ENCODE measurements around the gene HSPB7. TPM values are rescaled to one million over a fixed set of nuclear protein-coding genes. Genes with fewer than 3 reads are reported as not detected.

The HSPB7 gene
- total and polyA plus RNA-seq, 2 donors (not counting 3 experiments of a cell fraction or from before 2014, with no cell fraction given), result not detected

GRCh38 chr1:15966956-15967344 lies 50.9 kb downstream of the HSPB7 start:
- Histone ChIP-seq H3K27ac (ENCODE audit: insufficient read depth, low read depth, low read length) (no peak overlapping the region), H3K79me2 (ENCODE audit: control insufficient read depth, insufficient read depth, low read length) (peaks cover 58% of the 10 kb centered on the region), H2AFZ (ENCODE audit: low read depth, low read length) (no peak overlapping the region), H3K4me1 (ENCODE audit: control insufficient read depth, extremely low read depth, insufficient read depth, low read length) (peaks cover 13% of the 10 kb centered on the region), H3K4me3 (replicated peaks in 1 of 3; ENCODE audit: insufficient read depth in 1 of 3, low read depth in 1 of 3, low read length in 3 of 3) (no peak overlapping the region), H3K9ac (replicated peaks; ENCODE audit: extremely low read depth, insufficient read depth, low read length) (no peak overlapping the region), H3K9me3 (replicated peaks; ENCODE audit: control insufficient read depth, insufficient read depth, low read length) (no peaks in the 10 kb centered on the region), H3K36me3 (ENCODE audit: control insufficient read depth in 2 of 2, extremely low read depth in 1 of 2, insufficient read depth in 2 of 2, low read length in 2 of 2) (peaks cover 2 to 6% of the 10 kb centered on the region in 2 experiments), H4K20me1 (replicated peaks; ENCODE audit: control insufficient read depth, extremely low read depth, insufficient read depth, low read length) (no peaks in the 10 kb centered on the region), H3K9me1 (replicated peaks; ENCODE audit: control insufficient read depth, extremely low read depth, insufficient read depth, low read length) (no peaks in the 10 kb centered on the region), H3K4me2 (ENCODE audit: insufficient read depth, low read length) (no peak overlapping the region), H3K27me3 (ENCODE audit: control insufficient read depth in 2 of 2, insufficient read depth in 2 of 2, low read length in 2 of 2) (no peaks in the 10 kb centered on the region)
- dilution Hi-C loops (cut with MboI; ENCODE audit: extremely low pct_ligation_motif_present, low sequenced_read_pairs), result no loop called here
- ChIA-PET CTCF (interaction anchor here (1.1 kb wide), 1 partner anchor 13 kb away, joined by 3 read pairs; no protein-coding TSS in a partner anchor), POLR2A (no interaction called here)
- DNase-seq (ENCODE audit: low read depth, low spot score), result no peak
- no TSS peak for BruUV-seq (replicated peaks)
- intact Hi-C loops (cut with micrococcal nuclease), result loop anchor here (1.0 kb wide), 1 partner anchor 9 kb away; no protein-coding TSS in a partner anchor
- TF ChIP-seq POLR2A (IDR thresholded peaks at IDR 0.05; ENCODE audit: low read depth, low read length) (no peak), FOS (IDR thresholded peaks at IDR 0.05; ENCODE audit: borderline replicate concordance, insufficient read depth, low read length) (no peak)
- no peak for FAIRE-seq

- intact Hi-C loops (cut with micrococcal nuclease) (loop anchor here (1.0 kb wide), 1 partner anchor 8 kb away; no protein-coding TSS in a partner anchor), dilution Hi-C loops (cut with MboI; ENCODE audit: extremely low pct_ligation_motif_present, low sequenced_read_pairs) (no loop called here)
- DNase-seq (ENCODE audit: low read depth, low spot score), result peak; percentile 48
- H3K9me3 ChIP-seq (replicated peaks; ENCODE audit: control insufficient read depth, insufficient read depth, low read length), result no peaks in the 10 kb centered on the region
- peak overlapping the region; percentile 3 for H3K4me2 ChIP-seq (ENCODE audit: insufficient read depth, low read length)
- peaks cover 56% of the 10 kb centered on the region for H3K79me2 ChIP-seq (ENCODE audit: control insufficient read depth, insufficient read depth, low read length)
- H3K36me3 ChIP-seq (ENCODE audit: control insufficient read depth in 2 of 2, extremely low read depth in 1 of 2, insufficient read depth in 2 of 2, low read length in 2 of 2), result peaks cover 2 to 5% of the 10 kb centered on the region in 2 experiments
- no peak overlapping the region for H3K4me3 ChIP-seq (replicated peaks in 1 of 3; ENCODE audit: insufficient read depth in 1 of 3, low read depth in 1 of 3, low read length in 3 of 3)
- POLR2A ChIA-PET, result no interaction called here
- H2AFZ ChIP-seq (ENCODE audit: low read depth, low read length), result no peak overlapping the region
- no TSS peak for BruUV-seq (replicated peaks)
- peak overlapping the region; percentile 28 for H3K27ac ChIP-seq (ENCODE audit: insufficient read depth, low read depth, low read length)
- H3K9me1 ChIP-seq (replicated peaks; ENCODE audit: control insufficient read depth, extremely low read depth, insufficient read depth, low read length), result no peaks in the 10 kb centered on the region
- FAIRE-seq, result peak; percentile 54
- no peak for TF ChIP-seq FOS (IDR thresholded peaks at IDR 0.05; ENCODE audit: borderline replicate concordance, insufficient read depth, low read length)
- TF ChIP-seq CTCF (IDR thresholded peaks at IDR 0.05; ENCODE audit: extremely low read depth in 1 of 2, insufficient read depth in 1 of 2, low read depth in 1 of 2, low read length in 2 of 2), result no peak
- TF ChIP-seq GATA2 (IDR thresholded peaks at IDR 0.05; ENCODE audit: insufficient read depth, insufficient read length, low read depth, low read length), result no peak
- TF ChIP-seq, protein P1, sequence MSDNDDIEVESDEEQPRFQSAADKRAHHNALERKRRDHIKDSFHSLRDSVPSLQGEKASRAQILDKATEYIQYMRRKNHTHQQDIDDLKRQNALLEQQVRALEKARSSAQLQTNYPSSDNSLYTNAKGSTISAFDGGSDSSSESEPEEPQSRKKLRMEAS (IDR thresholded peaks at IDR 0.05; ENCODE audit: insufficient read depth, insufficient read length), result no peak
- peak; percentile 11 for TF ChIP-seq POLR2A (IDR thresholded peaks at IDR 0.05; ENCODE audit: low read depth, low read length)
- no peak for TF ChIP-seq POLR2AphosphoS5 (IDR thresholded peaks at IDR 0.05; ENCODE audit: insufficient read depth, low read depth, low read length)
- TF ChIP-seq JUN (IDR thresholded peaks at IDR 0.05; ENCODE audit: borderline replicate concordance, insufficient read depth, insufficient read length, low read depth), result no peak
- no peak for TF ChIP-seq MYC (IDR thresholded peaks at IDR 0.05; ENCODE audit: low read depth, low read length)
- no peaks in the 10 kb centered on the region for H4K20me1 ChIP-seq (replicated peaks; ENCODE audit: control insufficient read depth, extremely low read depth, insufficient read depth, low read length)
- no peak overlapping the region for H3K9ac ChIP-seq (replicated peaks; ENCODE audit: extremely low read depth, insufficient read depth, low read length)
- no peaks in the 10 kb centered on the region for H3K27me3 ChIP-seq (ENCODE audit: control insufficient read depth in 2 of 2, insufficient read depth in 2 of 2, low read length in 2 of 2)
- CTCF ChIA-PET, result interaction anchor here (1.1 kb wide), 1 partner anchor 13 kb away, joined by 3 read pairs; no protein-coding TSS in a partner anchor
- peaks cover 13% of the 10 kb centered on the region for H3K4me1 ChIP-seq (ENCODE audit: control insufficient read depth, extremely low read depth, insufficient read depth, low read length)
Measured at GRCh38 chr1:15966081-15966955, 51.5 kb downstream of the HSPB7 start.

Data from endothelial cell of umbilical vein (primary cell).